IMR-90 (cell line): ENCODE data around the gene PON2. TPM values are rescaled to one million over a fixed set of nuclear protein-coding genes. Genes with fewer than 3 reads are reported as not detected.

Experiments used
- ATAC-seq: fragments of 200-7000 bp; cut with Tn5 transposase; 2 replicates; pipeline ENCODE4 v1.9.1; 2020; ENCODE audit warnings: low read depth, mild to moderate bottlenecking, moderate library complexity
- BruUV-seq: library from RNA; stranded (reverse); fragments of 400-500 nt; replicated peaks from 2 replicates; lab custom pipeline; 2021; lab: Mats Ljungman, UMichigan
- CTCF ChIA-PET: fragments of 300-600 bp; formaldehyde crosslinking; extraction: SDS; loops from one replicate; lab custom pipeline; 2021; ENCODE audit warnings: antibody characterized with exemption; lab: Yijun Ruan, JAX
- POLR2A ChIA-PET: fragments of 300-600 bp; sonication (Branson Sonifier 250); formaldehyde crosslinking; loops from one replicate; lab custom pipeline; 2022; ENCODE audit warnings: antibody characterized with exemption; ENCODE audit not compliant: unreplicated experiment; lab: Charles Lee
- DNase-seq: peaks from one replicate; pipeline ENCODE4 v3.0.0; 2013
- H2AFZ ChIP-seq: replicated peaks from 2 replicates; pipeline ENCODE3; 2013; ENCODE audit warnings: low read length, mild to moderate bottlenecking; ENCODE audit not compliant: poor library complexity
- H2AK5ac ChIP-seq: 2 replicates; pipeline ENCODE4 v1.6.1; 2013; ENCODE audit warnings: low read depth, low read length, inconsistent platforms
- H2AK9ac ChIP-seq: replicated peaks from 2 replicates; pipeline ENCODE3; 2013; ENCODE audit warnings: mild to moderate bottlenecking, low read depth, low read length, moderate library complexity; ENCODE audit not compliant: poor library complexity
- H2BK120ac ChIP-seq: 2 replicates; pipeline ENCODE4 v1.6.1; 2013; ENCODE audit warnings: low read depth, low read length, inconsistent platforms
- H2BK15ac ChIP-seq: 3 replicates; pipeline ENCODE4 v1.6.1; 2013; ENCODE audit warnings: low read depth, low read length, inconsistent platforms
- H2BK20ac ChIP-seq: 2 replicates; pipeline ENCODE4 v1.6.1; 2013; ENCODE audit warnings: low read depth, mild to moderate bottlenecking, inconsistent platforms, low read length, moderate library complexity
- H2BK5ac ChIP-seq: 2 replicates; pipeline ENCODE4 v1.6.1; 2013; ENCODE audit warnings: mild to moderate bottlenecking, low read depth, low read length, inconsistent platforms; ENCODE audit not compliant: poor library complexity, severe bottlenecking
- H3K14ac ChIP-seq: replicated peaks from 2 replicates; pipeline ENCODE4 v1.6.1; 2013; ENCODE audit warnings: low read depth, low read length, inconsistent platforms
- H3K18ac ChIP-seq: 2 replicates; pipeline ENCODE4 v1.6.1; 2013; ENCODE audit warnings: low read depth, low read length, control low read depth
- H3K23ac ChIP-seq: 2 replicates; pipeline ENCODE4 v1.6.1; 2013; ENCODE audit warnings: low read depth, low read length, inconsistent platforms
- H3K27ac ChIP-seq: 2 replicates; pipeline ENCODE4 v1.5.1; 2013; ENCODE audit warnings: mild to moderate bottlenecking, control low read depth, low read length; ENCODE audit not compliant: insufficient read depth
- H3K27me3 ChIP-seq: 2 replicates; pipeline ENCODE4 v1.6.1; 2013; ENCODE audit warnings: low read length; ENCODE audit not compliant: control insufficient read depth, insufficient read depth
- H3K36me3 ChIP-seq: 2 replicates; pipeline ENCODE4 v1.6.1; 2013; ENCODE audit warnings: low read length, mixed read lengths; ENCODE audit not compliant: control insufficient read depth, insufficient read depth
- H3K4ac ChIP-seq: 2 replicates; pipeline ENCODE4 v1.6.1; 2013; ENCODE audit warnings: low read depth, low read length, inconsistent platforms
- H3K4me1 ChIP-seq: 2 replicates; pipeline ENCODE4 v1.6.1; 2013; ENCODE audit warnings: low read length, mixed read lengths; ENCODE audit not compliant: control insufficient read depth, insufficient read depth
- H3K4me2 ChIP-seq: 2 replicates; pipeline ENCODE4 v1.6.1; 2013; ENCODE audit warnings: low read depth, mild to moderate bottlenecking, control low read depth, low read length, moderate library complexity
- H3K4me3 ChIP-seq: 2 replicates; pipeline ENCODE4 v1.5.1; 2013; ENCODE audit warnings: low read depth, mild to moderate bottlenecking, control low read depth, low read length, moderate library complexity; ENCODE audit not compliant: insufficient read depth
- H3K56ac ChIP-seq: 2 replicates; pipeline ENCODE4 v1.6.1; 2013; ENCODE audit warnings: low read length, inconsistent platforms; ENCODE audit not compliant: insufficient read depth; ENCODE audit errors: extremely low read depth
- H3K79me1 ChIP-seq, 2 experiments: 2 replicates each; pipeline ENCODE4 v1.6.1; 2013; ENCODE audit warnings: low read length in 2 of 2, inconsistent platforms in 1 of 2, low read depth in 1 of 2
- H3K9ac ChIP-seq: 2 replicates; pipeline ENCODE4 v1.6.1; 2013; ENCODE audit warnings: low read depth, low read length, control low read depth
- H3K9me1 ChIP-seq: 2 replicates; pipeline ENCODE4 v1.6.1; 2013; ENCODE audit warnings: low read length, inconsistent platforms; ENCODE audit not compliant: insufficient read depth
- H3K9me3 ChIP-seq: 2 replicates; pipeline ENCODE4 v1.6.1; 2013; ENCODE audit warnings: low read length; ENCODE audit not compliant: control insufficient read depth, insufficient read depth
- H4K20me1 ChIP-seq: 2 replicates; pipeline ENCODE4 v1.6.1; 2013; ENCODE audit warnings: low read length, inconsistent platforms; ENCODE audit not compliant: insufficient read depth
- H4K5ac ChIP-seq: 2 replicates; pipeline ENCODE4 v1.6.1; 2013; ENCODE audit warnings: mild to moderate bottlenecking, low read depth, low read length, control low read depth
- H4K8ac ChIP-seq, 2 experiments: 2 replicates each; pipeline ENCODE4 v1.6.1; 2013; ENCODE audit warnings: low read depth in 2 of 2, low read length in 2 of 2, control low read depth in 1 of 2, inconsistent platforms in 1 of 2
- H4K91ac ChIP-seq: 2 replicates; pipeline ENCODE4 v1.6.1; 2013; ENCODE audit warnings: low read depth, low read length, inconsistent platforms; ENCODE audit not compliant: insufficient read depth
- POLR2A ChIP-seq: IDR thresholded peaks from 2 replicates; pipeline ENCODE4 v1.6.1; 2012; ENCODE audit warnings: mild to moderate bottlenecking, low read depth, low read length
- RFX5 ChIP-seq: IDR thresholded peaks from 2 replicates; pipeline ENCODE4 v1.8.0; 2012; ENCODE audit warnings: low read depth, mild to moderate bottlenecking, low read length, moderate library complexity
- WGBS, 2 experiments: methylation state at CpG; one replicate each; pipeline versions ENCODE4 v1.1.5 to v1.1.7; 2013; ENCODE audit warnings: missing lambda C conversion rate in 2 of 2; ENCODE audit not compliant: insufficient read length in 1 of 2; ENCODE audit errors: extremely low coverage in 2 of 2; 5-methylcytosine and 5-hydroxymethylcytosine counted together
- dilution Hi-C: fragments of 300-500 bp; cut with HindIII; formaldehyde crosslinking; loops from one replicate; pipeline ENCODE4 v1.14.3; 2018; ENCODE audit warnings: low sequenced_read_pairs; ENCODE audit not compliant: unreplicated experiment
- in situ Hi-C: fragments of 300-500 bp; cut with MboI; formaldehyde crosslinking; loops from 3 replicates; pipeline ENCODE4 v1.14.3; 2019; ENCODE audit warnings: low sequenced_read_pairs, inconsistent platforms, mixed read lengths
- intact Hi-C: fragments of 100-400 bp; cut with micrococcal nuclease; formaldehyde crosslinking; loops from 2 replicates; pipeline ENCODE4 v1.10.0; 2022
- polyA plus RNA-seq, 3 experiments: library from polyadenylated mRNA; depleted of rRNA; stranded (reverse); fragments of >200 nt; gene quantifications; 2 replicates each; pipeline ENCODE4 v1.2.3, GENCODE V29; 2012; ENCODE audit warnings: low replicate concordance in 1 of 3
- total RNA-seq: library from RNA; depleted of rRNA; stranded (reverse); fragments of >200 nt; gene quantifications from 2 replicates; pipeline ENCODE4 v1.2.3, GENCODE V29; 2012

PON2 gene
- total and polyA plus RNA-seq, 2 of the 4 experiments (the other 2 are of a cell fraction), result 36.2 to 65.7 TPM

GRCh38 chr7:95482424-95482823, 47.6 kb upstream of the PON2 start:
- no peak overlapping the region for H2BK15ac ChIP-seq
- H3K79me1 ChIP-seq, result no peaks in the 10 kb centered on the region
- H4K20me1 ChIP-seq, result no peaks in the 10 kb centered on the region
- no peak overlapping the region for H2BK5ac ChIP-seq
- H4K91ac ChIP-seq, result no peak overlapping the region
- no peak overlapping the region for H2BK20ac ChIP-seq
- intact Hi-C loops (no loop called here), dilution Hi-C loops (no loop called here), in situ Hi-C loops (loop anchor here (25.0 kb wide), 1 partner anchor 1195 kb away; no protein-coding TSS in a partner anchor)
- no TSS peak for BruUV-seq
- H2AFZ ChIP-seq, result no peak overlapping the region
- POLR2A ChIA-PET, result no interaction called here
- H3K14ac ChIP-seq, result no peak overlapping the region
- no peaks in the 10 kb centered on the region for H3K4me1 ChIP-seq
- H3K9ac ChIP-seq, result no peak overlapping the region
- peaks cover 6% of the 10 kb centered on the region for H3K27me3 ChIP-seq
- H3K4ac ChIP-seq, result no peak overlapping the region
- DNase-seq (no peak), ATAC-seq (no peak)
- H3K36me3 ChIP-seq, result no peaks in the 10 kb centered on the region
- no peak overlapping the region for H3K4me2 ChIP-seq
- no peak overlapping the region for H4K8ac ChIP-seq
- no peak for TF ChIP-seq RFX5
- TF ChIP-seq POLR2A, result no peak
- H4K5ac ChIP-seq, result no peak overlapping the region
- CTCF ChIA-PET, result interaction anchor here (1.2 kb wide), 1 partner anchor 29 kb away, joined by 5 read pairs; no protein-coding TSS in a partner anchor
- H2AK5ac ChIP-seq, result no peak overlapping the region
- H2BK120ac ChIP-seq, result no peak overlapping the region
- H3K18ac ChIP-seq, result no peak overlapping the region
- no peak overlapping the region for H3K27ac ChIP-seq
- no peaks in the 10 kb centered on the region for H3K9me1 ChIP-seq
- no peak overlapping the region for H3K23ac ChIP-seq
- no peak overlapping the region for H2AK9ac ChIP-seq
- no peak overlapping the region for H3K4me3 ChIP-seq
- H3K9me3 ChIP-seq, result no peaks in the 10 kb centered on the region
- no peak overlapping the region for H3K56ac ChIP-seq
- no CpG with 5 or more reads among the region's 4 CpGs for WGBS, 2 experiments
